ENCODE data around the gene INTS1. TPM values are rescaled to one million over a fixed set of nuclear protein-coding genes. Genes with fewer than 3 reads are reported as not detected.
"Not testable (repeated sequence)": the region's sequence is repeated elsewhere in the genome, so short reads cannot be mapped to it uniquely, and the experiment has no call there.

Gene INTS1
- total and polyA plus RNA-seq, 7 donors = 16.2 to 78.3 (median 22.9) TPM

- intact Hi-C loops (cut with DNase I) = no loop called here
- WGBS, 2 donors = 95% methylated on average over 45 of the region's 45 CpGs
- Histone ChIP-seq H3K27me3 (no peaks in the 10 kb centered on the region), H3K9me3 (no peaks in the 10 kb centered on the region), H3K4me3 (no peak overlapping the region), H3K27ac (no peak overlapping the region), H3K36me3 (peaks cover 0 to 18% (median 8%) of the 10 kb centered on the region in 4 donors), H3K4me1 (peaks cover 0 to 32% (median 26%) of the 10 kb centered on the region in 4 donors)
- DNase-seq = no peak
- TF ChIP-seq EP300 (IDR thresholded peaks at IDR 0.05) (no peak), POLR2A (IDR thresholded peaks at IDR 0.05) (no peak), POLR2AphosphoS5 (IDR thresholded peaks at IDR 0.05) (no peak)
- TF ChIP-seq, protein P1, sequence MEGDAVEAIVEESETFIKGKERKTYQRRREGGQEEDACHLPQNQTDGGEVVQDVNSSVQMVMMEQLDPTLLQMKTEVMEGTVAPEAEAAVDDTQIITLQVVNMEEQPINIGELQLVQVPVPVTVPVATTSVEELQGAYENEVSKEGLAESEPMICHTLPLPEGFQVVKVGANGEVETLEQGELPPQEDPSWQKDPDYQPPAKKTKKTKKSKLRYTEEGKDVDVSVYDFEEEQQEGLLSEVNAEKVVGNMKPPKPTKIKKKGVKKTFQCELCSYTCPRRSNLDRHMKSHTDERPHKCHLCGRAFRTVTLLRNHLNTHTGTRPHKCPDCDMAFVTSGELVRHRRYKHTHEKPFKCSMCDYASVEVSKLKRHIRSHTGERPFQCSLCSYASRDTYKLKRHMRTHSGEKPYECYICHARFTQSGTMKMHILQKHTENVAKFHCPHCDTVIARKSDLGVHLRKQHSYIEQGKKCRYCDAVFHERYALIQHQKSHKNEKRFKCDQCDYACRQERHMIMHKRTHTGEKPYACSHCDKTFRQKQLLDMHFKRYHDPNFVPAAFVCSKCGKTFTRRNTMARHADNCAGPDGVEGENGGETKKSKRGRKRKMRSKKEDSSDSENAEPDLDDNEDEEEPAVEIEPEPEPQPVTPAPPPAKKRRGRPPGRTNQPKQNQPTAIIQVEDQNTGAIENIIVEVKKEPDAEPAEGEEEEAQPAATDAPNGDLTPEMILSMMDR (IDR thresholded peaks at IDR 0.05) = no peak
Measured at GRCh38 chr7:1444214-1444924, 59.8 kb downstream of the INTS1 start.

DNA sequence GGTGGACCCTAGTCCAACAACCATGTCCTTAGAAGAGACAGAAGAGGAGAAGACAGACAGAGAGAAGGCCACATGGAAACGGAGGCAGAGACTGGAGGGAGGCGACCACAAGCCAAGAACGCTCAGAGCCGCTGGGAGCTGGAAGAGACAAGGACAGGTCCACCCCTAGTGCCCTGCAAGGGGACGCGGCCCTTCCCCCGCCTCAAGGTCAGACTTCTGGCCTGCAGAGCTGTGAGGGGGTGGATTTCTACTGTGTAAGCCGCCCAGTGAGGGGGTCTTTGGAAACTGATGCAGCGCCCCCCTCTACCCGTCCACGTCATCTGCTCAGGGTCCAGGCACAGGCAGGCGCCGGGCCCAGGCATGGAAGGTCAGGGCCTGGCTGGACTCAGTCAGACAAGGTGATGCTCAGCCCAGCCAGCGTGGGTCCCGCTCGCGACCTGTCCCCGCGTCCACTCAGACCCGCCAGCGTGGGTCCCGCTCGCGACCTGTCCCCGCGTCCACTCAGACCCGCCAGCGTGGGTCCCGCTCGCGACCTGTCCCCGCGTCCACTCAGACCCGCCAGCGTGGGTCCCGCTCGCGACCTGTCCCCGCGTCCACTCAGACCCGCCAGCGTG is 60.5 kb downstream of the INTS1 start:
- DNase-seq; H3K27me3 ChIP-seq; intact Hi-C loops (cut with DNase I); H3K9me3 ChIP-seq; H3K4me3 ChIP-seq; H3K27ac ChIP-seq: not testable (repeated sequence)
- H3K36me3 ChIP-seq = peaks cover 0 to 21% (median 9%) of the 10 kb centered on the region in 4 donors
- peaks cover 0 to 28% (median 25%) of the 10 kb centered on the region in 4 donors for H3K4me1 ChIP-seq
- 97 to 98% methylated on average over 28 of the region's 42 CpGs for WGBS, 2 donors

DNA sequence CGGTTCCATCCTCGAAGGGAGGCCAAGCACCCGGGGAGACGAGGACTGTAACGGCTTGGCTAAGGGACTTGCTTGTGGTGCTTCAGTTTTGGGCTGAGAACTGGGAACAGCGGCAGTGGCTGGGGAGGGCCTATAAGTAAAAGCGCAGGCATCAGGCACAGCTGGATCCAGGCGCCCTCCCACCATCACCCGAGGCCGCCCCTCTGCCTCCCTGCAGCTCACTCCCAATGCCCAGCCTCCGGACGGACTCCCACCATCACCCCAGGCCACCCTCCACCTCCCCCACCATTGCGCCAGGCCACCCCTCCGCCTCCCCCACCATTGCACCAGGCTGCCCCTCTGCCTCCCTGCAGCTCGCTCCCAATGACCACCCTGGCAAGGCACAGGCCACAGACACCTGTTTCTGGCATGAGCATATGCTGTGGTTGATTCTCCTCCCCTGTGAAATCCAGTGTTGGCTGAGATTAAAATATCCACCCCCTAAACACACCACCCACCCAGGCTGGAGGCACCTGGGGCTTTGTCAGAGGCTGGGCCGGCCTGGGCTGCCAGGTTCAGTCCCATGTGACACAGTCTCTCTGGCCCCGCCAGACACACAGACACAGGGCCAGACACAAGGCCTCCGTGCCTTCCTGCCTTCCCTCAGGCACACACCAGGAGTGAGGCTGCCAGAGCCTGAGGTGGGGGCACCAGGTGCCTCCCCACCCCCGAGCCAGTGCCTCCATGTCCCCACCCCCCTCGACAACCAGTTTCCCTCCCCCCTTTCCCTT is 61.6 kb downstream of the INTS1 start:
- Histone ChIP-seq H3K4me1 (peaks cover 0 to 16% (median 14%) of the 10 kb centered on the region in 4 donors), H3K9me3 (no peaks in the 10 kb centered on the region), H3K36me3 (peaks cover 0 to 31% (median 9%) of the 10 kb centered on the region in 4 donors), H3K4me3 (no peak overlapping the region), H3K27me3 (no peaks in the 10 kb centered on the region), H3K27ac (no peak overlapping the region)
- DNase-seq = no peak
- 86 to 91% methylated on average over 20 of the region's 20 CpGs for WGBS, 2 donors
- TF ChIP-seq POLR2AphosphoS5 (IDR thresholded peaks at IDR 0.05) (no peak), EP300 (IDR thresholded peaks at IDR 0.05) (no peak), POLR2A (IDR thresholded peaks at IDR 0.05) (no peak)
- TF ChIP-seq, protein P1 (IDR thresholded peaks at IDR 0.05) = no peak
- intact Hi-C loops (cut with DNase I) = no loop called here

DNA sequence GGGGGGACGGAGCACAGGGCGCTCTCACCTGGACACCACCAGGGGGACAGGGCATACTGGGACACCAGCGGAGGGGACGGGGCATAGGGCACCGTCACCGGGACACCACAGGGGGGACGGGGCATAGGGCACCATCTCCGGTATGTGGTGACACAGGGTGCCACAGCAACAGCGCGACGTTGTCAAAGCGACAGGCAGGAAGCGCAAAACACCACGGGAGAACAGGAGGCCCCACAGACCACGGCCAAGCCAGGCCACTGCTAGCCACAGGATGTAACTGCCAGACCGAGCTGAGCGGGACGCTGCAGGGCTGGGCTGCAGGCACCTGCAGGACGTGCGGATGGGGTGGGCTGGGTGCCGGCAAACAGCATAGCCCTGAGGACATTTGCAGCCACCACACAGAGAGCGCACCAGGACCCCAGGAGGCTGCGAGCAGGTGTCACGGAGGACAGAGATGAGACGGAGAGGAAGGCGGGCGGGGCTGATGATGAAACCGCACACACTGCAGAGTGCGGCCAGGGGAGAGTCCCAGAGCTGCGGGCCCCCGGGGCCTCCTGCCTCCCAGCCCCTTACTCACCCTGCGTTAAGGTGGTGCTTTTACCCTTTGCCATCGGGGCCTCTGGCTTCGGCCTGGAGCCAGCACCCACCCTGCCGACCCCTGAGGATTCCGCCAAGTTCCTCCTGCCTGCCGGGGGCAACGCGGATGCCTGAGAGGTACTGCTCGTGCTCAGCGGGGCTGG is 62.4 kb downstream of the INTS1 start:
- intact Hi-C loops (cut with DNase I) = no loop called here
- TF ChIP-seq, protein P1 (IDR thresholded peaks at IDR 0.05) = no peak
- TF ChIP-seq POLR2A (IDR thresholded peaks at IDR 0.05) = no peak
- TF ChIP-seq POLR2AphosphoS5 (IDR thresholded peaks at IDR 0.05) = no peak
- no peak for TF ChIP-seq EP300 (IDR thresholded peaks at IDR 0.05)
- Histone ChIP-seq H3K9me3 (no peaks in the 10 kb centered on the region), H3K4me3 (no peak overlapping the region), H3K36me3 (peaks cover 0 to 38% (median 10%) of the 10 kb centered on the region in 4 donors), H3K4me1 (peaks cover 0 to 8% (median 6%) of the 10 kb centered on the region in 4 donors), H3K27me3 (no peaks in the 10 kb centered on the region), H3K27ac (no peak overlapping the region)
- 88 to 89% methylated on average over 41 of the region's 41 CpGs for WGBS, 2 donors
- no peak for DNase-seq

Measured in sigmoid colon (tissue), 7 donors.